IPS DF 6.9 (cell line): ENCODE data around the gene HDGFL3.

ENCODE experiments used
- DNase-seq: peaks from one replicate; pipeline ENCODE4 v3.0.0-alpha.2; 2013; ENCODE audit warnings: low read depth, low spot score
- H3K27ac ChIP-seq: one replicate; pipeline ENCODE4 v1.5.1; 2013; ENCODE audit warnings: low read length, control low read depth
- H3K27me3 ChIP-seq: 2 replicates; pipeline ENCODE4 v1.6.1; 2013; ENCODE audit warnings: mild to moderate bottlenecking, low read length; ENCODE audit not compliant: control insufficient read depth, insufficient read depth
- H3K36me3 ChIP-seq: 2 replicates; pipeline ENCODE4 v1.6.1; 2013; ENCODE audit warnings: low read length; ENCODE audit not compliant: control insufficient read depth, insufficient read depth
- H3K4me1 ChIP-seq: 2 replicates; pipeline ENCODE4 v1.6.1; 2013; ENCODE audit warnings: low read length; ENCODE audit not compliant: control insufficient read depth, insufficient read depth
- H3K4me3 ChIP-seq: 2 replicates; pipeline ENCODE4 v1.5.1; 2013; ENCODE audit warnings: mild to moderate bottlenecking, low read length
- H3K9me3 ChIP-seq: 2 replicates; pipeline ENCODE4 v1.6.1; 2013; ENCODE audit warnings: low read length, inconsistent platforms; ENCODE audit not compliant: control insufficient read depth, insufficient read depth
- WGBS: extraction: QIAGEN DNeasy Blood & Tissue Kit; methylation state at CpG from one replicate; pipeline ENCODE4 v1.1.7; 2013; ENCODE audit warnings: mixed read lengths, missing lambda C conversion rate; ENCODE audit not compliant: insufficient read length, insufficient coverage; 5-methylcytosine and 5-hydroxymethylcytosine counted together

HDGFL3 gene

DNA sequence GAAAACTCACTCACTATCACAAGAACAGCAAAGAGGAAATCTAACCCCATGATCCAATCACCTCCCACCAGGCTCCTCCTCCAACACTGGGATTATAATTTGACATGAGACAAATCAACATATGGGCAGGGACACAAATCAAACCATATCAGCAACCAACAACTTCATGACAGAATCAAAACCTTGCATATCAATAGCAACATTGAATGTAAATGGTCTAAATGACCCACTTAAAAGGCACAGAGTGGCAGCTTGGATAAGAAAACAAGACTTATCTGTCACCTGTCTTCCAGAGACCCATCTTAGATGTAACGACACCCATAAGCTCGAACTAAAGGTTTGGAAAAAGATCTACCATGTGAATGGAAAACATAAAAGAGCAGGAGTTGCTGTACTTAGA is 40.8 kb downstream of the HDGFL3 start:
- Histone ChIP-seq H3K27ac (no peak overlapping the region), H3K4me1 (no peaks in the 10 kb centered on the region; the same call in 1 of the 2 replicates), H3K9me3 (no peaks in the 10 kb centered on the region), H3K36me3 (no peaks in the 10 kb centered on the region), H3K4me3 (no peak overlapping the region), H3K27me3 (no peaks in the 10 kb centered on the region)
- WGBS, result no CpG with 5 or more reads among the region's 2 CpGs
- DNase-seq, result no peak

GRCh38 chr15:83166218-83166617 is 41.4 kb downstream of the HDGFL3 start:
- Histone ChIP-seq H3K4me3 (no peak overlapping the region), H3K9me3 (no peaks in the 10 kb centered on the region), H3K4me1 (no peaks in the 10 kb centered on the region; the same call in 1 of the 2 replicates), H3K27ac (no peak overlapping the region), H3K36me3 (no peaks in the 10 kb centered on the region), H3K27me3 (no peaks in the 10 kb centered on the region)
- WGBS, result no CpG with 5 or more reads among the region's 3 CpGs
- DNase-seq, result no peak

GRCh38 chr15:83164771-83165404 is 42.7 kb downstream of the HDGFL3 start:
- no peak for DNase-seq

DNA sequence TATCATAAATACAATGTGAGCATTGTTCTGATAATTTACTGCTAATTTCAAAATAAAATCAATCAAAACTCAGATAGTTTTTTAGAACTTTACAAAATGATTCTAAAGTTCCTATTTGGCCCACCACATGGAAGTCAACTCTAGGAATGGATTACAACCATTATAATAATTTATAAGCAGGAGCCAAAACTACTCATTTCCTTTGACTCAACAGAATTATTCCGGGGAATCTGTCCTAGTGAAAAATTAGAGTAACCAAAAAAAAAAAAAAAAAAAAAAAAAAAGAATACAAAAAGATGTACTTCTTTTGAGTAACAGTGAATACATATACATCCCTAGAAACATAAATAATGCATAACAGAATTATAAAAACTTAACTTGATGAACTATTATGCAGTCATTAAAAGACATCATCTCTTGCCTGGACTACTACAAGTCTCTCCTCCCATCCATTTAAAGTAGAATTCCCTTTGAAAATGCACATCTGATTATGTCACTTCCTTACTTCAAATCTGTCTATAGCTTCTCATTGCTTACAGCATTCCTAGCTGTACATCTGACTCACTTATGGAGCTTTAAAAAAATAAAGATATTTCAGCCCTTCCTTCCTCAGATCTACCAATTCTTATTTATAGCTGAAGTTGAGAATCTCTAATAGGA is 43.4 kb downstream of the HDGFL3 start:
- H3K27me3 ChIP-seq, result no peaks in the 10 kb centered on the region; the same call in 1 of the 2 replicates
- H3K4me3 ChIP-seq, result no peak overlapping the region
- no peaks in the 10 kb centered on the region for H3K36me3 ChIP-seq
- H3K9me3 ChIP-seq, result no peaks in the 10 kb centered on the region
- H3K4me1 ChIP-seq, result no peaks in the 10 kb centered on the region; the same call in 1 of the 2 replicates
- no peak for DNase-seq
- no CpG with 5 or more reads among the region's 1 CpG for WGBS
- no peak overlapping the region for H3K27ac ChIP-seq

More at GRCh38 chr15:83164771-83165404, 42.7 kb downstream of the HDGFL3 start:
- no CpG with 5 or more reads among the region's 4 CpGs for WGBS
- no peak overlapping the region for H3K27ac ChIP-seq
- no peaks in the 10 kb centered on the region for H3K36me3 ChIP-seq
- no peaks in the 10 kb centered on the region for H3K9me3 ChIP-seq
- no peak overlapping the region for H3K4me3 ChIP-seq
- H3K4me1 ChIP-seq, result no peaks in the 10 kb centered on the region; the same call in 1 of the 2 replicates
- no peaks in the 10 kb centered on the region; the same call in 1 of the 2 replicates for H3K27me3 ChIP-seq

DNA sequence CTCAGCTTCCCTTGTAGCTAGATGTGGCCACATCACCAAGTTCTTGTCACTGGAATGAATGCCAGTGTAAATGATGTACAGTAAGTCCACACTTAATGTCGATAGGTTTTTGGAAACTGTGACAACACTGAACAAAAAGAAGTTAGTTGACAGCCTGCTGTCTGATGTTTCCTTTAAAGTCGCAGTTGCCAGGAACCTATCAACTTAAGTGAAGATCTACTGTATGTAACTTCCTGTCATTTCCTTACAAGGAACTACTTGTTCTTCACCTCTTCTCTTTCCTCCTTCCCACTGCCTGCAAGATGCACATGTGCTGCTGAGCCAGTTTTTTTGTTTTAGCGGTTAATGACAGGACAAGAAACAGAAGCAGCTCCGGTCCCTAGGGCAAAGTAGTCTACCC is 44.6 kb downstream of the HDGFL3 start:
- no peaks in the 10 kb centered on the region; the same call in 1 of the 2 replicates for H3K4me1 ChIP-seq
- H3K9me3 ChIP-seq, result no peaks in the 10 kb centered on the region
- no peak overlapping the region for H3K27ac ChIP-seq
- H3K36me3 ChIP-seq, result no peaks in the 10 kb centered on the region
- no CpG with 5 or more reads among the region's 4 CpGs for WGBS
- no peak overlapping the region for H3K4me3 ChIP-seq
- no peaks in the 10 kb centered on the region; the same call in 1 of the 2 replicates for H3K27me3 ChIP-seq
- DNase-seq, result no peak

- WGBS, result no CpG with 5 or more reads among the region's 3 CpGs
- DNase-seq, result no peak
- Histone ChIP-seq H3K4me1 (no peaks in the 10 kb centered on the region), H3K9me3 (no peaks in the 10 kb centered on the region), H3K4me3 (no peak overlapping the region), H3K27ac (no peak overlapping the region), H3K27me3 (no peaks in the 10 kb centered on the region; the same call in 1 of the 2 replicates), H3K36me3 (no peaks in the 10 kb centered on the region; the same call in 1 of the 2 replicates)
These were observed 46.9 kb downstream of the HDGFL3 start for GRCh38 chr15:83160741-83161140.

GRCh38 chr15:83158393-83158792 is 49.2 kb downstream of the HDGFL3 start:
- no peak for DNase-seq
- Histone ChIP-seq H3K4me3 (no peak overlapping the region), H3K9me3 (no peaks in the 10 kb centered on the region), H3K4me1 (no peaks in the 10 kb centered on the region), H3K27ac (no peak overlapping the region), H3K36me3 (no peaks in the 10 kb centered on the region; the same call in 1 of the 2 replicates), H3K27me3 (no peaks in the 10 kb centered on the region; the same call in 1 of the 2 replicates)
- no CpG with 5 or more reads among the region's 1 CpG for WGBS

GRCh38 chr15:83155942-83156341 is 51.7 kb downstream of the HDGFL3 start:
- Histone ChIP-seq H3K36me3 (peaks cover 2% of the 10 kb centered on the region; the same call in 1 of the 2 replicates), H3K4me1 (no peaks in the 10 kb centered on the region), H3K27ac (no peak overlapping the region), H3K27me3 (no peaks in the 10 kb centered on the region; the same call in 1 of the 2 replicates), H3K4me3 (no peak overlapping the region), H3K9me3 (no peaks in the 10 kb centered on the region)
- no CpG with 5 or more reads among the region's 1 CpG for WGBS
- DNase-seq, result no peak

DNA sequence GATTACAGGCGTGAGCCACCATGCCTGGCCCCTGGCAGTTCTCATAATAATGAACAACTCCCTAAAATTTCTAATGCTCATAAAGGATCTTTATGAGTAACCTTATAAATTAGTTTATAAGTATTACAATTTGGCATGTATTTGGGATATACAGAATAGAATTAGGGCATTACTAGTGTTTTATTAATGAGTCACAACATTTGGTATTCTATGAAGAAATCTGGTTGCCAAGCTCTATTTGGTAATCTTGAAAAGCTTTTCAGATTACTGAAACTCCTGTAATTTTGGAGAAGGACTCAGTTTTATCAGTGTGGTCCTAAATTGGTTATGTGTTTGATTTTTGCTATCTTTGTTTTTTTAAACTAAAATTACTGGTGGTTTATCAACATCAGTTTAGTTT is 54.3 kb downstream of the HDGFL3 start:
- Histone ChIP-seq H3K4me3 (no peak overlapping the region), H3K27me3 (no peaks in the 10 kb centered on the region), H3K36me3 (peaks cover 2% of the 10 kb centered on the region; the same call in 1 of the 2 replicates), H3K9me3 (no peaks in the 10 kb centered on the region), H3K4me1 (no peaks in the 10 kb centered on the region), H3K27ac (no peak overlapping the region)
- WGBS, result no CpG with 5 or more reads among the region's 1 CpG
- no peak for DNase-seq

- DNase-seq, result no peak
- H3K4me3 ChIP-seq, result no peak overlapping the region
- no peaks in the 10 kb centered on the region; the same call in 1 of the 2 replicates for H3K36me3 ChIP-seq
- H3K4me1 ChIP-seq, result no peaks in the 10 kb centered on the region
- WGBS, result no CpG with 5 or more reads among the region's 3 CpGs
- H3K27me3 ChIP-seq, result no peaks in the 10 kb centered on the region
- no peak overlapping the region for H3K27ac ChIP-seq
- no peaks in the 10 kb centered on the region for H3K9me3 ChIP-seq
These were observed 62.9 kb downstream of the HDGFL3 start for GRCh38 chr15:83144771-83145170.
